ENCODE measurements around the gene ZNF667.

The ZNF667 gene

GRCh38 chr19:56476651-56477428 is at the start of gene ZNF667:
ZNF667 (minus strand) TSS chr19:56477345; CDS start chr19:56462370, 14,975 bp downstream.
- peak; percentile 1 for DNase-seq (ENCODE audit: low spot score)

- no peak for DNase-seq (ENCODE audit: low spot score)
Measured at GRCh38 chr19:56525214-56525860, 48.2 kb upstream of the ZNF667 start.

- DNase-seq (ENCODE audit: low spot score): no peak
Measured at GRCh38 chr19:56508290-56508778, 31.2 kb upstream of the ZNF667 start.

GRCh38 chr19:56507446-56508289 is 30.5 kb upstream of the ZNF667 start, which contains the start of gene ZNF471:
ZNF471 (plus strand) TSS chr19:56507855; CDS start chr19:56511572, 3,717 bp downstream.
- peak; percentile 78 for DNase-seq (ENCODE audit: low spot score)

- no peak for DNase-seq (ENCODE audit: low spot score)
Measured at GRCh38 chr19:56504581-56504980, 27.4 kb upstream of the ZNF667 start.

GRCh38 chr19:56491399-56491798 is 14.3 kb upstream of the ZNF667 start:
- DNase-seq (ENCODE audit: low spot score): no peak

- peak; percentile 18 for DNase-seq (ENCODE audit: low spot score)
Measured at GRCh38 chr19:56477429-56478338, 539 bp upstream of the ZNF667 start.

GRCh38 chr19:56476093-56476492 is 1.1 kb downstream of the ZNF667 start:
- DNase-seq (ENCODE audit: low spot score): no peak

GRCh38 chr19:56474308-56474707 is 2.8 kb downstream of the ZNF667 start:
- DNase-seq (ENCODE audit: low spot score): no peak

- DNase-seq (ENCODE audit: low spot score): no peak
Measured at GRCh38 chr19:56441206-56441792, 35.8 kb downstream of the ZNF667 start.

GRCh38 chr19:56423985-56424353 is 53.2 kb downstream of the ZNF667 start:
- DNase-seq (ENCODE audit: low spot score): no peak

GRCh38 chr19:56423276-56423984 is 53.7 kb downstream of the ZNF667 start:
- no peak for DNase-seq (ENCODE audit: low spot score)

- no peak for DNase-seq (ENCODE audit: low spot score)
Measured at GRCh38 chr19:56405062-56405461, 72.1 kb downstream of the ZNF667 start.

- DNase-seq (ENCODE audit: low spot score): no peak
Measured at GRCh38 chr19:56404705-56405056, 72.5 kb downstream of the ZNF667 start.

GRCh38 chr19:56403764-56404704 is 73.1 kb downstream of the ZNF667 start, which contains the start of gene ZNF583:
ZNF583 (plus strand) TSS chr19:56404332; CDS start chr19:56407115, 2,783 bp downstream.
- peak; percentile 92 for DNase-seq (ENCODE audit: low spot score)

- no peak for DNase-seq (ENCODE audit: low spot score)
Measured at GRCh38 chr19:56403261-56403660, 73.9 kb downstream of the ZNF667 start.

- no peak for DNase-seq (ENCODE audit: low spot score)
Measured at GRCh38 chr19:56400485-56400884, 76.7 kb downstream of the ZNF667 start.

GRCh38 chr19:56398809-56399208 is 78.3 kb downstream of the ZNF667 start:
- DNase-seq (ENCODE audit: low spot score): no peak

All from CD4-positive, alpha-beta T cell treated with Interleukin-2 at 100 ng/mL for 4 hours (primary cell).